GM21786 (cell line): ENCODE data around the gene CFAP299.
"Not testable (repeated sequence)": the region's sequence is repeated elsewhere in the genome, so short reads cannot be mapped to it uniquely, and the experiment has no call there.

Source experiments
- ATAC-seq: cut with Tn5 transposase; IDR thresholded peaks from one replicate; pipeline ENCODE4 v1.9.1; 2021; ENCODE audit not compliant: unreplicated experiment

The CFAP299 gene

GRCh38 chr4:80586716-80587115 is 251.2 kb downstream of the CFAP299 start:
- no peak for ATAC-seq

DNA sequence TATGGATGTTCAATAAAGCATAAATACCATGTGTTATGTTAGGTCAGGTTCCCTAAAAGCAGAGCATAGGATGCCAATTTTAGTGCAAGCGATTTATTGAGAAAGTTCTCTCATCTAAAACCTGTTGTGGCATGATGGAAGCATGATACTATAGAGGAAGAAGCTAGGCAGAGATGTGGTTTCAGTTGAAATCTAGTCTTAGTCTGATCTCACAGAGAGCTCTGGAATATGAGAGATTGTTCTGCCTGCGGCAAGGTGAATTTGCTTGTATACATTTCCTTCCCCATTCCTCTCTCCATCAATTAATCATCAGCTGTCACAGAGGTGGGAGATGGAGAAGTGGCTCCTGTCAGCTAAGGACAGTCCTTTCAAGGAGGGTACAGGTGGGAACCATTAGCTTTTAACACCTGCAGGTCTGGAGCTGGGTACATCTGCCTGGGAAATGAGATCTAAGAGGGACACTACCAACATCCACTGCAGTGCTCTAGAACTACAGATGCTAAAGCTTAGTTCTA is 252.4 kb downstream of the CFAP299 start:
- no peak for ATAC-seq

- peak; percentile 76 for ATAC-seq
Observed at GRCh38 chr4:80592950-80593349, 257.4 kb downstream of the CFAP299 start.

DNA sequence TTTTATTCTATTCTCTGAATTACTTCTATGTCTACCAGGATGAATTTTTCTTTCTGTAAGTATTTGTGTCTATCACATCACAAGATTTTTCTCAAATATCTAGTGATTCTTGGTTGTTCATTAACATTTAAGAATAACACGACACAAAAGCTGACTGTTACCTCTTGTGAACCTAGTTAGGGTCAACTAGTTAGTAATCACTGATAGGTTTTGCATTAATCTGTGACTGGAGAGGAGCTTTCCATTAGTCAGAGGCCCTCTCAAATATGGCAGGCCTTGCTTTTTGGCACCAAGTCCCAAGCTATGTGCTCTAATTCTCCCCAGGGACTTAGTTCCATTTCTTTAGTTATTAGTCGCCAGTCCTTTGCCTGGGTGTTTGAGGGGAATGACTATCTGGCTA is 259.2 kb downstream of the CFAP299 start:
- no peak for ATAC-seq

- ATAC-seq, result no peak
Observed at GRCh38 chr4:80608281-80608980, 272.9 kb downstream of the CFAP299 start.

DNA sequence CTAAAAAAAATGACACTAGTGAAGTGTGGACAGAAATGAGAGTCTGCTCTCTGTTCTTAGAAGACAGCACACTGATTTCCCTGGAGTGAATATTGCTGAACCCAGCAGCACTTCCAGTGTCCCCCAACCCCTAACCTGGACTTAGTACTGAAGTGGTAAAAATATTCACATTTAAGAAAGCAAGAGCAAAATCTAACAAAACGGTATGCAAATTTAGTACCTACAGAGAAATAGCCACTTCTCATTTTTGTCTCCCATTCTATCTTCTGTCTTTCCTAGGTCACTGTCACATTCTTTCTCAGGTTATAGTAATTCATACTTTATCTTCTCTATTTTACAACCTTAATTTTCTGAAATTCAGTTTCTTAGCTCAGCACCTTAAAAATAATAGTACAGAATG is 274.7 kb downstream of the CFAP299 start:
- no peak for ATAC-seq

DNA sequence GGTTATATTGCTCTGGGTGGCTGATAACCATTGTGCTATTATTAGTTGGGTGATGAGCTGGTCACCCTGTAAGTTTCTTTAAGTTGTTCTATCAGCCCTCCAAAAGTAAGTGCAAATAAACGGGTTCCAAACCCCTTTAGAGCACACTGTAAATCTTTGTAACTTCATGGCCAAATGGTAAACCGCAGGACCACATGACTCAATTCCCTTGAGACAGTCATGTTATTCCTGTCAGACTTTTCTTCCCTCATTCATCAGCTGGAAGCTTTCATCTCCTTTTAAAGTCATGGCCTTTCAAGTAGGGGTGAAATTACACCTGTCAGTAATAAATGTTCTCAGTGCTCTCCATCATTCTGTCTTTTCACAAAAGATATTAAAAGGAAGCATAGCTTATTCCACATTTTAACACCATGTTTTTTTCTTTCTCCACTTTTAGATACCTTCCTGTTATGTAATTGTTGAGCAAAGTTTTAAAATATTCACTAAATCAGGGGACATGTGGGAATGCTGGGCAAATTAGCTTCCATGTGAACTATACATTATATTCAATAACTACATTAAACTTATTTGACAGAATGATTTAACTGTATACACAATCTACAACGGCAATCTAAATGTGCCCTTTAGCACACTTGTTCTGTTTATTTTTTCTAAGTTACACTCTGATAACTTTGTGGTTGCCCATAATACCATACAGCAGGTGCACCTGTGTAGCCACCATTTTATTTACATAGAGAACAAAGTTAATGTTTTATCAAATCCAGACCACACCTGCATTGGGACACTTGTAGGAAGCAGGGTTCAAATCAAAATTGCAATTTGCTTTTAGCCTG is 275.5 kb downstream of the CFAP299 start:
- peak; percentile 86 for ATAC-seq

GRCh38 chr4:80611678-80611979 is 276.1 kb downstream of the CFAP299 start:
- ATAC-seq, result peak; percentile 6

GRCh38 chr4:80613470-80613869 is 277.9 kb downstream of the CFAP299 start:
- ATAC-seq, result no peak

- no peak for ATAC-seq
Observed at GRCh38 chr4:80614319-80614718, 278.8 kb downstream of the CFAP299 start.

DNA sequence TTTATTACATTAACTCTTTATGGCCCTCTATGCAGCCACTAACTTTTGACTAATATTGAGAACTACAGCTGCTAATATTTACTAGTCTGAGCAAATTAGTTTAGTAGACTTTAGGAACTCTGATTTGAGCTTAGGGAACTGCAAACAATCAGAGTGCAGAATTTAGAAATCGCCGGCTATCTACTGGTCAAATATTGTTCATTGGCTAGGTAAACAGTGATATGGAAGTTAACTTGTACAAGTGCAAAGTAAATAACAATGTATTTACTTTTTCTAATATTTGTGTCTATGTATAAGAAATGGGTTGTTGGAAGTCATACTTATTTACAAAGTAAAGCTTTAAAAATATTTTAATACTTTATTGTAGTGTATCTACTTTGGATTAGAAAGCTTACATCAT is 279.6 kb downstream of the CFAP299 start:
- no peak for ATAC-seq

GRCh38 chr4:80619070-80619674 is 283.6 kb downstream of the CFAP299 start:
- ATAC-seq, result no peak

DNA sequence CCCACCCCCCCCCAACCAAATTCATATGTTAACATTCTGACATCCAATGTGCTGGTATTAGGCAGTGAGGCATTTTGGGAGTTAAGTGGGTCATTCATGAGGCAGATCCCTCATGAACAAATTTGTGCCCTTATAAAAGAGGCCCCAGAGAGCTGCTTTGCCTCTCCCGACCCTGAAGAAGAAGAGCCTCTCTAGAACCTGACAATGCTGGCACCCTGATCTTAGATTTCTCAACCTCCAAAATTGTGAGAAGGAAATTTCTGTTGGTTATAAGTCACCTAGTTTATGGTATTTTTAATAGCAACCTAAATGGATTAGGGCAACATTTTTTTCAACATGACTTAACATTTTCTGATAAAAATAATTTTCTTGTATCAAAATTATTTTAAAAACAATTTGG is 296.3 kb downstream of the CFAP299 start:
- no peak for ATAC-seq

GRCh38 chr4:80637190-80637589 is 301.7 kb downstream of the CFAP299 start:
- no peak for ATAC-seq

DNA sequence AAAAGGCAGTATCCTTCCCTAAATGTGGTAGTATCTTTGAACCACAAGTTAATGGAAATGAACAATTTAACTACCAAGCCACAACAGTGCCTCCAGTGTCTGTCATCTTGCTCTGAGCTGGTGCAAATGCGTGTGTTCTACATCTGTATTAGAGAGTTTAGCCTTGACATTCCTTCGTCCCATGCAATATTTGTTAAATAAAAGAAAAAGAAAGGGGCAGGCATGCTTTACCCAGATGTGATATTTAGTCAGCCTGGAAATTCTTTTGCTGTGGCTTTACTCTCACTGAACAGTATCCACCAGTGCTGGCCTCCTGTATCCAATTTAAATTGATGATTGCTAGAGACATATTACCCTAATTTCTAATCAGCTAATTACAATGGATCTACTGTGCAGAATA is 310.5 kb downstream of the CFAP299 start:
- no peak for ATAC-seq

- no peak for ATAC-seq
Observed at GRCh38 chr4:80655662-80656061, 320.1 kb downstream of the CFAP299 start.

DNA sequence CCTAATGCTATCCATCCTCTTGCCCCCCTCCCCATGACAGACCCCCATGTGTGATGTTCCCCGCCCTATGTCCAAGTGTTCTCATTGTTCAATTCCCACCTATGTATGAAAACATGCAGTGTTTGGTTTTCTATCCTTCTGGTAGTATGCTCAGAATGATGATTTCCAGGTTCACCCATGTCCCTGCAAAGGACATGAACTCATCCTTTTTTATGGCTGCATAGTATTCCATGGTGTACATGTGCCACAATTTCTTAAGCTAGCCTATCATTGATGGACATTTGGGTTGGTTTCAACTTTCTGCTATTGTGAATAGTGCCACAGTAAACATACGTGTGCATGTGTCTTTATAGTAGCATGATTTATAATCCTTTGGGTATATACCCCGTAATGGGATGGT is 334.6 kb downstream of the CFAP299 start:
- not testable (repeated sequence) for ATAC-seq

- no peak for ATAC-seq
Observed at GRCh38 chr4:80678413-80678812, 342.9 kb downstream of the CFAP299 start.

DNA sequence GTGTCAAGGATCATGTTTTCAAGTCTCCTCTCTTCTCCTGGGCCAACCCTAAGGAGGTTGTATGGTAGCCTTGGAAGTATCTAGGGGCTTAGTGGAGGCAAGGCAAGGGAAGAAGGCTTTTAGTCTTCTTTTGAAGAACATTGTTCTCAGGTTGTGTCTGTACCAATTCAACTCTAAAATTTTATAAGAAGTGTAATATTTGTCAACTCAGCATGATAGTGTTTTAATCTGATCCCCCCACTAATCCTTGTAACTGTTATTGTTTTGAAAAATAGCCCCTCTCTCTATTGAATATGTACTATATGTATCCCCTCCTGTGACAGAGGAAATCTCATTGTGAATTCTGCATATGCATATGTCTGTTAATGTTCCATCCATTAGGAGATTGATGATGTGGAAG is 345.4 kb downstream of the CFAP299 start:
- ATAC-seq, result no peak

GRCh38 chr4:80685214-80685613 is 349.7 kb downstream of the CFAP299 start:
- ATAC-seq, result no peak

GRCh38 chr4:80687736-80688135 is 352.2 kb downstream of the CFAP299 start:
- not testable (repeated sequence) for ATAC-seq

DNA sequence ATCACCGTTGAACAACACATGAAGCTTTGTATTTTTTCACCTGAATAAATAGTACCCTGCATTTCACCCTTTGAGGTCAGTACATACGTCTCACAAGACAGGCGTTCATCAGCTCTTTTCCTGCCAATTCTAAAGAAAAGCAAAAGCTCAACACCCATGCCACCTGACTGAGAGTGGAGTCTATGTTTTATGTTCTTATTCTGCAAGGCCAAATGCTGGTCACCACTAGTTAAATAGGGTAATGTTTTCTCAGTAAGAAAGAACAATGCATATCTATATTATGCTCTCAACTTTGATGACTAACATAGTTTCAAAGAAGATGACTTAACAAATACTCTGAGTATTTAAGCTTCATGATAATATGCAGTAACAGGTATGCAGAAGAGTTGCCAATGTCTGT is 358.6 kb downstream of the CFAP299 start:
- no peak for ATAC-seq
